ENCODE results near the gene ALG12. TPM values are rescaled to one million over a fixed set of nuclear protein-coding genes. Genes with fewer than 3 reads are reported as not detected.

The ALG12 gene
- total RNA-seq, 1 experiment from 2014 or later: 32.9 TPM

DNA sequence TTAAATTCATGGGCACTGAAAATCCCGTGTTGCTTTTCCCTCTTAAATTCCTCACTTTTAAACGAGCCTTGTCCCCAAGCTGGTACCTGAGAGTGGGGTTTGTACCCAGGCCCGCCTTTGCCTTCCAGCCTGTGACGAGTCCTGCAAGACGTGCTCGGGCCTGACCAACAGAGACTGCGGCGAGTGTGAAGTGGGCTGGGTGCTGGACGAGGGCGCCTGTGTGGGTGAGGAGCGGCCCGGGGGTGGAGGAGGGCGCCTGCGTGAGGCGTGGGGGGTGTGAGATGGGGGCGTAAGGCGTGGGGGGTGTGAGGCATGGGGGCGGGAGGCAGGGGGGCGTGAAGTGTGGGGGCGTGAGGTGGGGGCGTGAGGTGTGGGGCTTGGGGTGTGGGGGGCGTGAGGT, 4.2 kb upstream of the ALG12 start:
- Histone ChIP-seq H3K27me3 (ENCODE audit: control insufficient read depth, insufficient read depth, low read length) (no peaks in the 10 kb centered on the region; the same call in 1 of the 2 replicates), H3K36me3 (replicated peaks; ENCODE audit: control insufficient read depth, insufficient read depth, low read length) (peaks cover 1% of the 10 kb centered on the region; the same call in 1 of the 2 replicates), H3K4me3 (ENCODE audit: insufficient read depth, low read depth, low read length) (no peak overlapping the region)
- no peak for DNase-seq

DNA sequence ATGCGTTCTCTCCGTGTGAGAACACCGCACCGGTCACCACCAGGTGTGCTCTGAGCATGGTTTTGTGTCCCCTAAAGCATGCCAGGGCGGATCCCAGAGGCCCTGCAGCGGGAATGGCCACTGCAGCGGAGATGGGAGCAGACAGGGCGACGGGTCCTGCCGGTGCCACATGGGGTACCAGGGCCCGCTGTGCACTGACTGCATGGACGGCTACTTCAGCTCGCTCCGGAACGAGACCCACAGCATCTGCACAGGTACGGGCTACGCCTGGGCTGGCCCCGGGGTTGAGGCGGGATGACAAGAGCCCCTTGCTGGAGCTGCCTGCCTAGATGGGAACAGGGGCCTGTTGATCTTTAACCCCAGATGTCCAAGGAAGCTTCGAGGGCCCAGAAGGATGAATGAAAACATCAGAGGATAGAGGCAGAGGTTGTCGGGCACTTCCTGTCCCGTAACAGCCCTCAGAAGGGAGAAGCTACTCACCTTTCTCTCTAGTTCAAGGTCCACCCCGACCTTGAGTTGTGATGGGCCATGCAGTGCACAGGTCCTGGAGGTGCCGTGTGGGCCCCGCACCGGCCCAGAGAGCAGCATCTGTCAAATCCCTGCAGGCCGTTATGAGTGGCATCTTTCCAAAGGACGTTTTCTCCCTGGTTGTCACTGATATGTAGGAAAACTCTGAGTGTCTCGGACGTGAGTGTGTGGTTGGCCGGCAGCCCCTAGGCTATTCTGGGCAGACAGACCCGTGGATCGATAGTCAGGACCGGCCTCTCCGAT, 3.5 kb upstream of the ALG12 start:
- no peak for DNase-seq
- H3K4me3 ChIP-seq (ENCODE audit: insufficient read depth, low read depth, low read length): no peak overlapping the region
- H3K27me3 ChIP-seq (ENCODE audit: control insufficient read depth, insufficient read depth, low read length): no peaks in the 10 kb centered on the region; the same call in 1 of the 2 replicates
- peaks cover 1% of the 10 kb centered on the region; the same call in 1 of the 2 replicates for H3K36me3 ChIP-seq (replicated peaks; ENCODE audit: control insufficient read depth, insufficient read depth, low read length)

DNA sequence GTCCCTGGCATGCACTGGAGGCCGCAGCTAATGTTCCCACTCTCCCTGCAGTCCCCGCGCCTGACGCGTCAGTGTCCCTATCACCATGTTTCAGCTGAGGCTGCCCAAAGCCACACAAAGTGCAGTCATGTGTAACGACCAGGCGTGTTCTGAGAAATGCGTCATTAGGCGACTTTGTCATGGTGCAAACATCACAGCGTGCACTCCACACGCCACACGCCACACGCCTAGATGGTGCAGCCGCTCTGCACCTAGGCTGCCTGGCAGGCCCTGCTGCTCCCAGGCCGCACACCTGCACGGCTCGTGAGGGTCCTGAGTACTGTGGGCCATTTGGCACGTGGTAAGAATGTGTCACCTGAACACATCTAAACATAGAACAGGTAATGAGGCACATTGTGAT, 2.6 kb upstream of the ALG12 start:
- no peak for DNase-seq
- Histone ChIP-seq H3K27me3 (ENCODE audit: control insufficient read depth, insufficient read depth, low read length) (no peaks in the 10 kb centered on the region; the same call in 1 of the 2 replicates), H3K4me3 (ENCODE audit: insufficient read depth, low read depth, low read length) (no peak overlapping the region), H3K36me3 (replicated peaks; ENCODE audit: control insufficient read depth, insufficient read depth, low read length) (peaks cover 1% of the 10 kb centered on the region; the same call in 1 of the 2 replicates)

DNA sequence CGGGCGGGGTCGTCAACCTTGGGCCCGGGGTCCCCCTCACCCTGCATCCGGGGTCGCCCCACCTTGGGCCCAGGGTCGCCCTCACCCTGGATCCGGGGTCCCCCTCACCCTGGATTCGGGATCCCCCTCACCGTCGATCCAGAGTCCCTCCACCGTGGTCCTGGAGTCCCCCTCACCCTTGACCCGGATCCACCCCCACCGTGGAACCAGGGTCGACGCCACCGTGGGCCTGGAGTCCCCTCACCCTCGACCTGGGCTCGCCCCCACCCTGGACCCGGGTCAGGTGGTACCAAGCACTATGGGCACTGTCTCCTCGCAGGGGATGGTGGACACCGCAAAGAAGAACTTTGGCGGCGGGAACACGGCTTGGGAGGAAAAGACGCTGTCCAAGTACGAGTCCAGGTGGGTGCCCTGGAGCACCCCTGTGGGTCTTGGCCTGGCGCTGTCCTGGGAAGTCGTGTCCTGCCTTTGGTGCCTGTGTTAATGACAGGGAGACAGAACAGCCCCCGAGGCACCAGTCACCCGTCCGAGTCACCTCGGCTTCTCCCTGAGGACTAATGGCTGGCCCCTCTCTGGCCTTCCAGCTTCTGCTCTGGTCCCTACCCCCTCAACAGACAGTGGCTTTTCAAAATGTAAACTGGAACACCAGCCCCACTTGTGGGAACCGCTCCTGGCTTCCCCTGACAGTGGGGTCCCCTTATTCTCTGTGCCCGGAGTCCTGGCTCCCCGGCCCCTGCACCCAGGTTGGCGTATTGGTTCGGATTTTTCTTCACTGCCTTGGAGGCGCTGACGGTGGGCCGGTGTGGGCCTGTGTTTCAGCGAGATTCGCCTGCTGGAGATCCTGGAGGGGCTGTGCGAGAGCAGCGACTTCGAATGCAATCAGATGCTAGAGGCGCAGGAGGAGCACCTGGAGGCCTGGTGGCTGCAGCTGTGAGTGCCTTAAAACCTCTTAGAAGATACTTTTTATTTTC, 958 bp upstream of the ALG12 start:
- DNase-seq: peak; percentile 82
- H3K4me3 ChIP-seq (ENCODE audit: insufficient read depth, low read depth, low read length): peak overlapping the region; percentile 56
- no peaks in the 10 kb centered on the region; the same call in 1 of the 2 replicates for H3K27me3 ChIP-seq (ENCODE audit: control insufficient read depth, insufficient read depth, low read length)
- H3K36me3 ChIP-seq (replicated peaks; ENCODE audit: control insufficient read depth, insufficient read depth, low read length): peaks cover 1% of the 10 kb centered on the region; the same call in 1 of the 2 replicates

DNA sequence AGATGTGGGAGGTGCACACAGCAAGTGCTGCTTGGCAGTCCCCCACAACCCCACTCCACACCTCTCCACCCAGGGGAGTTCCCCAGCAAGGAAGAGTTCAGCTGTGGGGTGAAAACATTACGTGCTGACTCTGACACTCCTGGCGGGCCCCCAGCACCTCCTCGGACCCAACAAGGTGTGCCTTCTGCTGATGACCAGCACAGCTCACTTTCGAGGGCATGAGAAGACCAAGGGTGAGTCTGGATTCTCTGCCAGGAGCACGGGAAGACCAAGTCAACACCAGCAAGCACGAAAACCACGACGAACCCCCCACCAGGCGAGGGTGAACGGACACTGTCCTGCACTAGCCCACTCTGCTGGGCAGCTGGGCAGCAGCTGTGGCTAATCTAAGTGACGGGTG, 1.4 kb downstream of the ALG12 start:
- H3K36me3 ChIP-seq (replicated peaks; ENCODE audit: control insufficient read depth, insufficient read depth, low read length): peaks cover 5% of the 10 kb centered on the region
- H3K27me3 ChIP-seq (ENCODE audit: control insufficient read depth, insufficient read depth, low read length): no peaks in the 10 kb centered on the region; the same call in 1 of the 2 replicates
- no peak for DNase-seq
- H3K4me3 ChIP-seq (ENCODE audit: insufficient read depth, low read depth, low read length): no peak overlapping the region

DNA sequence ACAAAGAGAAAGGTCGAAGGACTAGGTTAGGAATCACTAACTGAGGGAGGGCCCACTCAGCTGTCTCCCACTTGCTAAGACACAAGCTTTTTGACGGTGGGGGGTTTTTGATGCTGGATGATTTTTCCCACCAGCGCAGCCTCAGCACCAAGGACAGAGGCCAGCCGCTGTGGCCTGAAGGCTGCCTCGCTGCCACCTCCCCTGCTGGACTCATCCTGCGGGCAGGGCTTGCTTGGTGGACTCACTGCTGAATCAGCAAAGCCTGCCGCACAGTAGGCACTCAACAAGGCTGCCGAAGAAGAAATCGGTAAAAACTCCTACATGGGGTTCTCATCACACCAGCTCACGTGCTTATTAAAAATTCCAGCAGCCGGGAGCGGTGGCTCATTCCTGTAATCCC, 2.6 kb downstream of the ALG12 start:
- no peak for DNase-seq
- no peak overlapping the region for H3K4me3 ChIP-seq (ENCODE audit: insufficient read depth, low read depth, low read length)
- H3K27me3 ChIP-seq (ENCODE audit: control insufficient read depth, insufficient read depth, low read length): no peaks in the 10 kb centered on the region; the same call in 1 of the 2 replicates
- H3K36me3 ChIP-seq (replicated peaks; ENCODE audit: control insufficient read depth, insufficient read depth, low read length): peaks cover 5% of the 10 kb centered on the region

DNA sequence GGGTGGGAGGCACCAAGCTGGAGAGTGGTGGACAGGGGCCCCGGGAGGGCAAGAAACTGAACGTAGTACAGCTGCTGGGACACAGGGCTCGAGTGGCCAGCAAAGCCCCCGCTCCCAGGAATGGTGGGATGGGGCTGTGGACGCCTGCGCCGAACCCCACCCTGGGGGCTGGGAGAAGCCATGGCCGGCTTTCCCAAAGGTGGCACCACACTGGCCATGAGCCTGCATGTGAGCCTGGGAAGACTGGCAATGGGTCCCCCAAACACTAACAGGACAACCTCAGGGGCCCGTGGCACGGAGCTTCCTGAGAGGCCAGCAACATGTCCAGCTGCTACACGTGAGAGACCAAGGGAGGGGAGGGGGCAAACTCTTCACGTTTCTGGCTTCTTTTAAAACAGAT, 4.0 kb downstream of the ALG12 start:
- H3K4me3 ChIP-seq (ENCODE audit: insufficient read depth, low read depth, low read length): no peak overlapping the region
- no peaks in the 10 kb centered on the region; the same call in 1 of the 2 replicates for H3K27me3 ChIP-seq (ENCODE audit: control insufficient read depth, insufficient read depth, low read length)
- DNase-seq: no peak
- peaks cover 3% of the 10 kb centered on the region for H3K36me3 ChIP-seq (replicated peaks; ENCODE audit: control insufficient read depth, insufficient read depth, low read length)

DNA sequence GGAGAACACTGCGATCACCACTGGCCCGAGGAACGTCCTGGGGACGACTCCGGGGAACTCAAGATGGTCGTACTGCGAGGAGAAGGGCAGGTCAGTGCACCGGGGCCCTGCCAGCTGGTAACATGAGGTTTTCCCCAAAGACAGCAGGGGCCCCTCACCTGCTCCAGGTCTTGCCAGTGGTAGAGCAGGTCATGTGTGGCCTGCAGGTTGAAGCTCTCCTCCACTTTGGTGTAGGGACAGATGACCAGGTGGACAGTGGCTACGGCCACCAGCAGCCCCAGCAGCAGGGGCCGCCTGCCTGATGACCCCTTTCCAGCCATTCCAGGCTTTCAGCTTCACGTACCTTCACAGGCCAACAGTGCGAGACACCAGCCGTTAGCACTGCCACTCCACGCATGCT, 4.8 kb downstream of the ALG12 start:
- H3K27me3 ChIP-seq (ENCODE audit: control insufficient read depth, insufficient read depth, low read length): no peaks in the 10 kb centered on the region
- no peak overlapping the region for H3K4me3 ChIP-seq (ENCODE audit: insufficient read depth, low read depth, low read length)
- peaks cover 3% of the 10 kb centered on the region for H3K36me3 ChIP-seq (replicated peaks; ENCODE audit: control insufficient read depth, insufficient read depth, low read length)
- no peak for DNase-seq

DNA sequence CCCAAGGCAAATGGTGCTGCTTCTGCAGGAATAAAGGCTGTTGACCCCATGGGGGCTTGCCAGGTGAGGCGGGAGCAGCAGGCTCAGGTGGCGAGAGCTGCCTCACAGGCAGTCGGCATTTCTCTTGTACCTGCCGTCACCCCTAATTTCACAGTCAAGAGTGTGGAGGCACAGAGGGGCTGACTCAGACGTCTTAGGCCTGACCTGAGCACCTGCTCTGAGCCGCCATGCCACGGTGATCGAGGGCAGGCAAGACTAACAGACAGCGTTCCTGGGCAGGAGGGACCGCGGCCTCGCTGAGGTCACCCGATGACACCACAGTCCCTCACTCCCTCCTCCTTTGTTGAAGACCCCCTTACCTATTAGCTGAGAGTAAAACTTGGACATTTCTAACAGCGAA, 5.2 kb downstream of the ALG12 start:
- peaks cover 3% of the 10 kb centered on the region for H3K36me3 ChIP-seq (replicated peaks; ENCODE audit: control insufficient read depth, insufficient read depth, low read length)
- no peak overlapping the region for H3K4me3 ChIP-seq (ENCODE audit: insufficient read depth, low read depth, low read length)
- no peaks in the 10 kb centered on the region for H3K27me3 ChIP-seq (ENCODE audit: control insufficient read depth, insufficient read depth, low read length)
- no peak for DNase-seq

DNA sequence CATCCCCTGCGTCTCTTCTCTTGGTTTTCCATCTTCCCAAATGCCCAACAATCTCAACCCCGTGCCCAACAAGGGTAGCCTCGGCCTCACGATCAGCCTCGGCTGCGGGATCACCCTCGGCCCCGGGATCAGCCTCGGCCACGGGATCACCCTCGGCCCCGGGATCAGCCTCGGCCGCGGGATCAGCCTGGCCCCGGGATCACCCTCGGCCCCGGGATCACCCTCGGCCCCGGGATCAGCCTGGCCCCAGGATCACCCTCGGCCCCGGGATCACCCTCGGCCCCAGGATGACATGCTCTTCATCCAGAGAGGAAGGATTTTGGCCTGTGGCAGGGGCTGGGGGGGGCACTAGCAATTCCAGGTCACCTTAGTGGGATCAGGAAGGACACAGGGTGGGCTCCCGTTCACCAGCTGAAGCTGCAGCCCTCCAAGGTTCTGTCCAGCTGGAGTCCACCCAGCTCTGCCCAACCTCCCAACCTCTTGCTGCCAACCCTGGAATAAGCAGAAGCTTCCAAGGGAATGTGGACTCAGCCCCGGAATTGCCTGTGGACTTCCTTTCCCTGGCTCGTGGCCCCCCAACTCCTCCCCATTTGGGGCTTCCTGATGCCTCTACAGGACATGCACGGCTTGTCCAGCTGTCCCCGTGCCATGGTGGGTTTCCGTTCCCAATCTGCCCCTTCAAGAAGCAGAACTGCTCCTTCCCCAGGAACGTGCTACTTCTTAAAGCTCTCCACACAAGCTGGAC, 6.2 kb downstream of the ALG12 start:
- DNase-seq: no peak
- Histone ChIP-seq H3K4me3 (ENCODE audit: insufficient read depth, low read depth, low read length) (no peak overlapping the region), H3K36me3 (replicated peaks; ENCODE audit: control insufficient read depth, insufficient read depth, low read length) (peaks cover 4% of the 10 kb centered on the region), H3K27me3 (ENCODE audit: control insufficient read depth, insufficient read depth, low read length) (no peaks in the 10 kb centered on the region)

DNA sequence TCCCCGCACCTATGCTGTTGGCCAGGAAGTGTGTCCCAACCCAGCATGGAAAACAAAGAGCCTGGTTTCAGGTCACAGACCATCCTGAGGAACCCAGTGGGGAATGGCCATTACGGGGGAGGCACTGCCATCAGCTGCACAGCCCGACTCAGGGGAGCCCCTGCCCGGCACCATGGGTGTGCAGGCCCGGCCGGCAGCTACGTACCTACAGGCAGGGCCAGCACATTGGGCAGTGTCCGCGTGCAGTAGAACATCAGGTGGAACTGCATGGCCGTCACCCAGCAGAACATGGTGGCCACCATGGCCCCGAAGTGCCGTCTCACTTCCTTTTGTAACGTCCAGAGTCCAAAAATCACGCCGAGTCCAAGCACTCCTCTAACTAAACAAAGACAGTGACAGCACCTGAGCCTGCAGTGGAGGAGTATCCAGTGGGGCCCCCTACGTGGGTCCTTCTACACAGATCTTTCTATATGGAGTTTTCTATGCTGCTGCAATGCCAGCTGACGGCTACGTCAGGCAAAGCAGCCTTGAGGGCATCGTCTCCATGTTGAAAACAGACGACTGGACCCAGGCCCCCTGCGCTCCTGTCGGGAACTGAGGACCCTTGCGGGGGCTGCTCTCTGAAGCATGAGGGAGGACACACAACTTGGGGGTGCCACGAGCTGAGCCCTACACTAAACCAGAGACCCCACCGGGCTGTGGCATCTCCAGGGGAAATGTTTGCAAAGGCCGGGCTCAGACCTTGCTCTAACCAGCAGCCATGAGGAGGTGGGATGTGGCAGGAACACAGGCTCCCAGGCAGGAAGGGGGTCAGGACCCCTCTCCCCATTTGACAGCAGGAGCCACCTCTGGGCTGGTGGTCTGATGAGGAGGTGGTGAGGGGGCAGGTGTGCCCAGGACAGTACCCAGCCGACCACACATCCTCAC, 7.7 kb downstream of the ALG12 start:
- DNase-seq: no peak
- Histone ChIP-seq H3K27me3 (ENCODE audit: control insufficient read depth, insufficient read depth, low read length) (no peaks in the 10 kb centered on the region), H3K4me3 (ENCODE audit: insufficient read depth, low read depth, low read length) (no peak overlapping the region), H3K36me3 (replicated peaks; ENCODE audit: control insufficient read depth, insufficient read depth, low read length) (peaks cover 4% of the 10 kb centered on the region)

DNA sequence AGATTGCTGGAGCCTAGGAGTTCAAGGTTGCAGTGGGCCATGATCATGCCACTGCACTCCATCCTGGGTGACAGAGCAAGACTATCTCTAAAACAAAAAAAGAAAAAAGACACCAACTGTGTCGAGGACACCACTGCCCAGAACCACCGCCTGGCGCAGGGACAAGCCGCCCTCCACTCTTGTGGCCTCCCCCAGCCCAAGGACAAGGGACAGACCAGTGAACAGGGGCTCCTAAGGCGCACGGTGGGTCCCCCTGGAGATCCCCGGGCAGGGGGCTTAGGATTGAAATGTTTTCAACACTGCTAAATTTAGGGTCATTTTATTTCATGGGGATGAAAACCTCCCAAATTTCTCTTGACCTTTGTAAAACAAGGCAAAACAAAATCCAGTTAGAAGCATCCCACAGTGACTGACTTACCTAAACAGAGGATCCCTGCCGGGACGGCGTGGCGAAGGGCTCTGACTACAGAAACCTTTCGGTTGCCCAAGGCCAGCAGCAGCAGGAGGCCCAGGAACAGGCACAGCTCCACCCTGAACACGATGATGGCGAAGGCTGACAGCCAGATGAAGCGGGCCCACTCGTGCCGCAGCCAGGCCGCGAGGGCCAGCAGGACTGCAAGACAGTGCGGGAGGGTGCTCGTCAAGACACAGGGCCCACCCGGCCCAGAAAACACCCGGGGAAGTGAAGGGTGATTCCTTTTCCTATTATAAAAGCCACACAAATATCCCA, 8.6 kb downstream of the ALG12 start:
- no peak overlapping the region for H3K4me3 ChIP-seq (ENCODE audit: insufficient read depth, low read depth, low read length)
- DNase-seq: no peak
- peaks cover 4% of the 10 kb centered on the region for H3K36me3 ChIP-seq (replicated peaks; ENCODE audit: control insufficient read depth, insufficient read depth, low read length)
- no peaks in the 10 kb centered on the region for H3K27me3 ChIP-seq (ENCODE audit: control insufficient read depth, insufficient read depth, low read length)

DNA sequence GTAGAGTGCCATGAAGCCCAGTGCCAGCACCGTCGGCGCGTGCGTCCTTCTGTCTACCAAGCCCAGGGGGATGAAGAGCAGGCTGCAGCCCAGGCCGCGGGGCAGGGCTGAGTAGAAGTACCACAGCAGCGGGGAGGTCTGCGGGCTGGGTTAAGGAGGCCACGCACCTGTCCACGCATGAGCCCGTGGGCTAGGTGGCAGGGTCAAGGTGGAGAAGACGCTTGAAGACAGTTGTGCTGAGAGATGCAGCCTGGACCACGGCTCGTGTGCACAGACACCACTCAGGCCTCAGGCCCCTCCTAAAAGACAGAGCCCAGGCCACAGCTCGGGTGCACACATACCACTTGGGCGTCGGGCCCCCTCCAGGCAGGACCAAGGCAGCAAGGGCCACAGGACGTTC, 10.4 kb downstream of the ALG12 start:
- no peaks in the 10 kb centered on the region for H3K27me3 ChIP-seq (ENCODE audit: control insufficient read depth, insufficient read depth, low read length)
- no peak overlapping the region for H3K4me3 ChIP-seq (ENCODE audit: insufficient read depth, low read depth, low read length)
- DNase-seq: no peak
- H3K36me3 ChIP-seq (replicated peaks; ENCODE audit: control insufficient read depth, insufficient read depth, low read length): peaks cover 5% of the 10 kb centered on the region

All from H7 (cell line).